ENCODE results near the gene PIGV. TPM values are rescaled to one million over a fixed set of nuclear protein-coding genes. Genes with fewer than 3 reads are reported as not detected.
A peak's percentile ranks its signal among the peaks of the same experiment; 100 is the strongest.

Gene PIGV
- total RNA-seq (2012; rRNA removed) (8.6 and 10.6 TPM in 2 replicates), polyA plus RNA-seq (2012; rRNA removed) (6.9 and 7.2 TPM in 2 replicates), Bru-seq, nascent RNA (percentile 69 among the genes with signal in this experiment), BruChase-seq, experiment 1, labeled RNA remaining after a 6-hour chase (percentile 66 among the genes with signal in this experiment), BruChase-seq, experiment 2, labeled RNA remaining after a 2-hour chase (percentile 61 among the genes with signal in this experiment)
- 7.4 and 11.3 TPM in 2 replicates for polyA plus RNA-seq (2012; cell fraction: cytosol; rRNA removed)
- polyA plus RNA-seq (2012; cell fraction: nucleus; rRNA removed; ENCODE audit: low replicate concordance) = 10.5 and 15.8 TPM in 2 replicates
- long read RNA-seq, transcript PIGV-201 (4 exons, 2,367 nt) = major isoform, 5 of 20 reads
- long read RNA-seq, partial matches to known transcripts = 3 of 20 reads
- long read RNA-seq, other reads (novel, unspliced or antisense) = 12 of 20 reads

- H3K56ac ChIP-seq (ENCODE audit: extremely low read depth, insufficient read depth, low read length) = peak within 1 kb of the TSS; percentile 99
- peaks cover 31% of the 10 kb centered on the region for H3K4me1 ChIP-seq (ENCODE audit: control insufficient read depth, insufficient read depth, low read length)
- peaks cover 6% of the 10 kb centered on the region; the same call in 1 of the 2 replicates for H4K20me1 ChIP-seq (ENCODE audit: insufficient read depth, low read length)
- peak within 1 kb of the TSS; percentile 97 for H3K4me2 ChIP-seq (ENCODE audit: low read depth, low read length)
- H3K36me3 ChIP-seq (ENCODE audit: control insufficient read depth, insufficient read depth, low read length) = no peaks in the 10 kb centered on the region
- H2AK9ac ChIP-seq (replicated peaks; ENCODE audit: low read depth, low read length, poor library complexity) = peak within 1 kb of the TSS; percentile 99
- peak within 1 kb of the TSS; percentile 97 for H3K4ac ChIP-seq (ENCODE audit: low read depth, low read length)
- dilution Hi-C loops (cut with HindIII; ENCODE audit: low sequenced_read_pairs, unreplicated experiment) (loop anchor here (25.0 kb wide), 1 partner anchor 201 kb away; no protein-coding TSS in a partner anchor), in situ Hi-C loops (cut with MboI; ENCODE audit: low sequenced_read_pairs) (loop anchor here (5.0 kb wide), 1 partner anchor 96 kb away; no protein-coding TSS in a partner anchor), intact Hi-C loops (cut with micrococcal nuclease) (loop anchor here (1.0 kb wide), 1 partner anchor 16 kb away; no protein-coding TSS in a partner anchor)
- peak within 1 kb of the TSS; percentile 96 for H2BK5ac ChIP-seq (ENCODE audit: low read depth, low read length, poor library complexity, severe bottlenecking)
- TF ChIP-seq MAZ (IDR thresholded peaks at IDR 0.05; ENCODE audit: borderline replicate concordance, low read depth, low read length) (peak; percentile 86; the same call in 1 of the 2 replicates), RAD21 (IDR thresholded peaks at IDR 0.05; ENCODE audit: low read length) (0 out of 2 replicates have a peak, but pooled peaks have one; percentile 4), FOS (IDR thresholded peaks at IDR 0.05; ENCODE audit: low read depth, low read length) (no peak), POLR2A (IDR thresholded peaks at IDR 0.05; ENCODE audit: low read depth, low read length) (peak; percentile 66; the same call in 1 of the 2 replicates)
- H4K8ac ChIP-seq (ENCODE audit: low read depth in 2 of 2, low read length in 2 of 2) = peak within 1 kb of the TSS; percentile 96 to 99
- peak within 1 kb of the TSS; percentile 100 for H4K91ac ChIP-seq (ENCODE audit: insufficient read depth, low read depth, low read length)
- H3K27ac ChIP-seq (ENCODE audit: insufficient read depth, low read length) = peak within 1 kb of the TSS; percentile 95
- peaks cover 33 to 56% of the 10 kb centered on the region in 2 experiments for H3K79me1 ChIP-seq (ENCODE audit: low read depth in 1 of 2, low read length in 2 of 2)
- peak within 1 kb of the TSS; percentile 99 for H2BK120ac ChIP-seq (ENCODE audit: low read depth, low read length)
- peak within 1 kb of the TSS; percentile 97 for H2AK5ac ChIP-seq (ENCODE audit: low read depth, low read length)
- peak within 1 kb of the TSS; percentile 72 for H3K4me3 ChIP-seq (ENCODE audit: insufficient read depth, low read depth, low read length)
- H2AFZ ChIP-seq (replicated peaks; ENCODE audit: low read length, poor library complexity) = peak within 1 kb of the TSS; percentile 99
- H2BK20ac ChIP-seq (ENCODE audit: low read depth, low read length) = peak within 1 kb of the TSS; percentile 84
- H3K9me3 ChIP-seq (ENCODE audit: control insufficient read depth, insufficient read depth, low read length) = no peaks in the 10 kb centered on the region
- no TSS peak for BruUV-seq (replicated peaks)
- peak within 1 kb of the TSS; percentile 97 for H4K5ac ChIP-seq (ENCODE audit: low read depth, low read length)
- no peaks in the 10 kb centered on the region for H3K27me3 ChIP-seq (ENCODE audit: control insufficient read depth, insufficient read depth, low read length)
- peak within 1 kb of the TSS; percentile 100 for H3K14ac ChIP-seq (replicated peaks; ENCODE audit: low read depth, low read length)
- DNase-seq (peak; percentile 75), ATAC-seq (ENCODE audit: low read depth) (peak; percentile 77)
- ChIA-PET POLR2A (ENCODE audit: unreplicated experiment) (interaction anchor here (0.7 to 2.2 kb wide), 6 partner anchors 12 to 96 kb away, joined by 3 to 13 read pairs (median 4); no protein-coding TSS in a partner anchor), CTCF (interaction anchor here (0.5 to 4.7 kb wide), 7 partner anchors 90 to 277 kb away, joined by 3 to 20 read pairs (median 5); partner anchors contain the start of gene ARID1A)
- peaks cover 14% of the 10 kb centered on the region for H3K9me1 ChIP-seq (ENCODE audit: insufficient read depth, low read length)
- 2% methylated on average over 34 of the region's 63 CpGs; no CpG with 5 or more reads in 1 of the 2 experiments for WGBS, 2 experiments (ENCODE audit: extremely low coverage in 2 of 2, insufficient read length in 1 of 2)
- peak within 1 kb of the TSS; percentile 93 for H3K9ac ChIP-seq (ENCODE audit: low read depth, low read length)
- H3K23ac ChIP-seq (ENCODE audit: low read depth, low read length) = peak within 1 kb of the TSS; percentile 97
- peak within 1 kb of the TSS; percentile 97 for H3K18ac ChIP-seq (ENCODE audit: low read depth, low read length)
- peak within 1 kb of the TSS; percentile 86 for H2BK15ac ChIP-seq (ENCODE audit: low read depth, low read length)
Observed at GRCh38 chr1:26787706-26788514, at the start of gene PIGV. Gene PIGV (plus strand): TSS chr1:26787950. CDS start chr1:26790816, 2,866 bp downstream.
